ENCODE measurements around the gene DCLK1. TPM values are rescaled to one million over a fixed set of nuclear protein-coding genes. Genes with fewer than 3 reads are reported as not detected.
A peak's percentile ranks its signal among the peaks of the same experiment; 100 is the strongest.

Gene DCLK1
- total RNA-seq, 2 experiments from 2014 or later, result not detected

DNA sequence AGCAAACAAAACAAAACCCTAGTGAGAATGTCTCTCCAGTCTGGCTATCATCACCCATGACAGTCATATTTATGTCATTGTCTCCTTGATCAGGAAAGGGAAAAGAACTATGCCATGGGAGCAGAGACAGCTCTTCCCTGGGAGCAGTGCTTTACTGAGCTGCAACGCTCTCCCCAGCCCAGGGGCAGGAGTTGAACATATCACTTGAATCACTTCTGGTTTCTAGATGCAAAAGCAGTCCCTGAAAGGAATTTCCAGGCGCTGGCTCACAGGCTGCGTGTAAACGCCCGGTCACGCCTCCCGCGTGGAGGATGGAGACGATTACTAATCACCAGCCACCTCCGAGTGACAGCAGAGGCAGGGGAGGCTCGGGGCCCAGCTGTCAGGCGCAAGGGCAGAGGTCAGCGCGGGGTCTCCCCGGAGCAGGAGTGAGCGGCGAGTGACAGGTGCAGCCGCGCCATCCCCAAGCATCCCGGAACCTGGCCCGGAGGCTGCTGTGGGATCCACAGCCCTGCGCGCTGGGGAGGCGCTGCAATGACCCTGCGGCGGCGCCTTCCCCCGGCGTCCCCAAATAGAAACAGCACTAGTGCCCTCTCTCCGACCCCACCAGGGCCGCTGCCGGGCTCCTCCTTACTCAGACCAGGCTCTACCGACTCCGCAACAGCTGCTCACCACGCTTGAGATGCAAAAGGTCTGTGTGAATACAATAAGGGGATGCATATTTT, 23.5 kb upstream of the DCLK1 start:
- H3K27me3 Mint-ChIP-seq, result peaks cover 4% of the 10 kb centered on the region
- ChIA-PET POLR2A (no interaction called here), CTCF (no interaction called here)
- H3K9me3 Mint-ChIP-seq, result peaks cover 7% of the 10 kb centered on the region
- TF ChIP-seq, protein P1, sequence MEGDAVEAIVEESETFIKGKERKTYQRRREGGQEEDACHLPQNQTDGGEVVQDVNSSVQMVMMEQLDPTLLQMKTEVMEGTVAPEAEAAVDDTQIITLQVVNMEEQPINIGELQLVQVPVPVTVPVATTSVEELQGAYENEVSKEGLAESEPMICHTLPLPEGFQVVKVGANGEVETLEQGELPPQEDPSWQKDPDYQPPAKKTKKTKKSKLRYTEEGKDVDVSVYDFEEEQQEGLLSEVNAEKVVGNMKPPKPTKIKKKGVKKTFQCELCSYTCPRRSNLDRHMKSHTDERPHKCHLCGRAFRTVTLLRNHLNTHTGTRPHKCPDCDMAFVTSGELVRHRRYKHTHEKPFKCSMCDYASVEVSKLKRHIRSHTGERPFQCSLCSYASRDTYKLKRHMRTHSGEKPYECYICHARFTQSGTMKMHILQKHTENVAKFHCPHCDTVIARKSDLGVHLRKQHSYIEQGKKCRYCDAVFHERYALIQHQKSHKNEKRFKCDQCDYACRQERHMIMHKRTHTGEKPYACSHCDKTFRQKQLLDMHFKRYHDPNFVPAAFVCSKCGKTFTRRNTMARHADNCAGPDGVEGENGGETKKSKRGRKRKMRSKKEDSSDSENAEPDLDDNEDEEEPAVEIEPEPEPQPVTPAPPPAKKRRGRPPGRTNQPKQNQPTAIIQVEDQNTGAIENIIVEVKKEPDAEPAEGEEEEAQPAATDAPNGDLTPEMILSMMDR (IDR thresholded peaks at IDR 0.05), result no peak
- no peak overlapping the region for H3K27ac Mint-ChIP-seq
- no peaks in the 10 kb centered on the region for H3K36me3 Mint-ChIP-seq (ENCODE audit: low read depth)
- intact Hi-C loops (cut with micrococcal nuclease), result no loop called here
- DNase-seq, result peak; percentile 1
- H3K4me1 Mint-ChIP-seq (ENCODE audit: low read depth), result no peaks in the 10 kb centered on the region
- H3K4me3 Mint-ChIP-seq, result no peak overlapping the region
- ATAC-seq, result no peak

DNA sequence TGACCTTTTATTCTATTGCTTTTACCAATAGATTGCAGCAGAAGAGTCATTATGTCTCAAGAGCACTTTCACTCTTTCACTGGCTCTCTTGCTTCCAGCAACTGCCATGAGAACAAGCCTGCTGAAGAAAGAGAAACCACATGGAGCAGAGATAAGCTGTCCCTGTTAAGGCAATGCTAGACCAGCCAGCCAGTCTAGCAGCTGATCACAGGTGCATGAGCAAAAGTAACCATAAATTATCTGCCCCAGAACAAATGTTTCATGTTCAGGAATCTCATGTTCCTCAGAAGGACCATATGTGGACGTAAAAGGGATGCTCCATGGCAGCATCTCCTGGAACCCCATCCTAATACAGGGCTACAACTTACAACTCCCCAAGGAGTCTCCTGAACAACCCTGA, 20.4 kb upstream of the DCLK1 start:
- Mint-ChIP-seq H3K4me1 (ENCODE audit: low read depth) (no peaks in the 10 kb centered on the region), H3K9me3 (peaks cover 10% of the 10 kb centered on the region), H3K27me3 (peaks cover 4% of the 10 kb centered on the region), H3K36me3 (ENCODE audit: low read depth) (no peaks in the 10 kb centered on the region), H3K27ac (no peak overlapping the region), H3K4me3 (no peak overlapping the region)
- CTCF ChIA-PET, result no interaction called here
- POLR2A ChIA-PET, result no interaction called here
- intact Hi-C loops (cut with micrococcal nuclease), result no loop called here
- no peak for DNase-seq
- TF ChIP-seq, protein P1 (IDR thresholded peaks at IDR 0.05), result no peak
- no peak for ATAC-seq

DNA sequence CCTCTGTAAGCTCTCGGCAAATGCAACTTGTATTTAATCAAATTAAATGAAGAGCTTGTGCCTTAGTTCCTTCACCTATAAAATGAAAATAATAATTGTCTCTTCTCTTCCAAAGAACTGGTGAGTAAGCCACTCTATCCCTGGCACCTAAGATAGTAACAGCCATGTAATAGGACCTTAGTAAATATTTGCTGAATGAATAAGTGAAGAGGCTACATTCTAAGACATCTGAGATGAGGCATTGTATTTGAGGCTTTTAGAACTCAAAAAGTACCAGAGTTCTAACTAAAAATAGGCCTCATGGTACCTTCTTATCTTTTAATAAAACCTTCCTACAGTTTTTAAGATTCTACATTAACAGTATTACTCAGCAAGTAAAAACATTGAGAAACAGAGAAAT, 17.3 kb upstream of the DCLK1 start:
- no peak for ATAC-seq
- Mint-ChIP-seq H3K4me1 (ENCODE audit: low read depth) (no peaks in the 10 kb centered on the region), H3K4me3 (no peak overlapping the region), H3K36me3 (ENCODE audit: low read depth) (no peaks in the 10 kb centered on the region), H3K9me3 (peaks cover 10% of the 10 kb centered on the region), H3K27me3 (no peaks in the 10 kb centered on the region), H3K27ac (no peak overlapping the region)
- intact Hi-C loops (cut with micrococcal nuclease), result no loop called here
- TF ChIP-seq, protein P1 (IDR thresholded peaks at IDR 0.05), result no peak
- CTCF ChIA-PET, result no interaction called here
- POLR2A ChIA-PET, result no interaction called here
- DNase-seq, result no peak

DNA sequence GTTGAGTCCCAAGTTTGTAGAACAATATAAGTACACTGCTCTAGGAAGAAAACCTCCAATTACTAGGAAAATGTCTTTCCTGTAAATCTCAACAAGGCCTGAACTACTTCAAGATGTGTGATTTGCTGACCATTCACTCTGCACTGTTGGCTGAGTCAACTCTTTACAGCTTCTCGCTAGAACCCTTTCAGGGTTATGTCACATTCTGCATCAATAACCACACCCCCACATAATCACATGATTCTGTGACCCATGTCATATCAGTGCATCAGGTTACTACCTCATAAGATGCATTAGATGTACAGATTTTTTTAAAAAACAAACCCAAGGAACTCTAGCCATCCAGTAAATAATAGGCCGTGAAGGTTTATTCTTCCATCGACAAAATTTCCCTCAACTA, 16.1 kb upstream of the DCLK1 start:
- CTCF ChIA-PET, result no interaction called here
- DNase-seq (no peak), ATAC-seq (no peak)
- Mint-ChIP-seq H3K9me3 (peaks cover 10% of the 10 kb centered on the region), H3K36me3 (ENCODE audit: low read depth) (no peaks in the 10 kb centered on the region), H3K4me3 (no peak overlapping the region), H3K27ac (no peak overlapping the region), H3K27me3 (no peaks in the 10 kb centered on the region), H3K4me1 (ENCODE audit: low read depth) (no peaks in the 10 kb centered on the region)
- POLR2A ChIA-PET, result no interaction called here
- intact Hi-C loops (cut with micrococcal nuclease), result no loop called here
- TF ChIP-seq, protein P1 (IDR thresholded peaks at IDR 0.05), result no peak

DNA sequence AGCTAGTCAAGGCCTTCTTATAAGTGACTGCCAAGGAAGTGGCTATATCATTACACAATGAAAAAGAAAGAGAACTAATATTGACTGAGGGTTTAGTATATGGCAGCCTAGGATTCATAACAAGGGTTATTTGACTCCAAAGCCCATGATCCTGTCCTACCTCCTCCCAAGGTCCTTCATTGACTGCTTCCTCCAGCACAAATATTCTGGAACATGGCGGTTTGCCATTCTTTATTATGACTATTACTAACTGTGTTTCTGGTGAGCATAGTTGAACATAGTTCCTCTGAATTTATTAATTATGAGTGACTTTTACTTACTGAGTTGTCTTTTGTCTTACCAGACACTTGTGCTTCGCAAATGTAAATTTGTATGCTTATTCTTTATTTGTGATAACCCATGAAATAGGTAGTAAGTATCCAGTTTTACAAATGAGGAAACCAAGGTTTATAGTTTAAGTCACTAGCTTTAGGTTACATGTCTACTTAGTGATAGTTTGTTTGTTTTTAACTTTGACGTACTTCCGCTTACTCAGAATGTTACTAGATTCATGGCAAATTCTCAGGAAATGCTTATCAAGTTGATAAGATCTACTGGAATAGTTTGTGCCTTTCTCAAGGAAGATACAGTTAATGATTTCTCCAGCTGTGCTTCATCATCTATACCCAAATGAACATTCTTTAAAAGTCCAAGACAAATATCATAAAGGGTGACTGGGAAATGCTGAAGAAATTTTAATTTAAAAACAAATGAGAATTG, 15.5 kb upstream of the DCLK1 start:
- Mint-ChIP-seq H3K36me3 (ENCODE audit: low read depth) (no peaks in the 10 kb centered on the region), H3K4me1 (ENCODE audit: low read depth) (no peaks in the 10 kb centered on the region), H3K9me3 (peaks cover 10% of the 10 kb centered on the region), H3K27ac (no peak overlapping the region), H3K27me3 (no peaks in the 10 kb centered on the region), H3K4me3 (no peak overlapping the region)
- DNase-seq, result no peak
- TF ChIP-seq, protein P1 (IDR thresholded peaks at IDR 0.05), result no peak
- ATAC-seq, result no peak
- intact Hi-C loops (cut with micrococcal nuclease), result no loop called here
- POLR2A ChIA-PET, result no interaction called here
- CTCF ChIA-PET, result no interaction called here

Measured in activated CD8-positive, alpha-beta T cell treated with anti-CD3 and anti-CD28 coated beads for 36 hours (primary cell).